ENCODE data around the gene FTCD. TPM values are rescaled to one million over a fixed set of nuclear protein-coding genes. Genes with fewer than 3 reads are reported as not detected.
A peak's percentile ranks its signal among the peaks of the same experiment; 100 is the strongest.
"Not testable (repeated sequence)": the region's sequence is repeated elsewhere in the genome, so short reads cannot be mapped to it uniquely, and the experiment has no call there.

FTCD gene
- total and polyA plus RNA-seq, 3 donors from 2014 or later = 49.2 to 63.5 (median 50.5) TPM

DNA sequence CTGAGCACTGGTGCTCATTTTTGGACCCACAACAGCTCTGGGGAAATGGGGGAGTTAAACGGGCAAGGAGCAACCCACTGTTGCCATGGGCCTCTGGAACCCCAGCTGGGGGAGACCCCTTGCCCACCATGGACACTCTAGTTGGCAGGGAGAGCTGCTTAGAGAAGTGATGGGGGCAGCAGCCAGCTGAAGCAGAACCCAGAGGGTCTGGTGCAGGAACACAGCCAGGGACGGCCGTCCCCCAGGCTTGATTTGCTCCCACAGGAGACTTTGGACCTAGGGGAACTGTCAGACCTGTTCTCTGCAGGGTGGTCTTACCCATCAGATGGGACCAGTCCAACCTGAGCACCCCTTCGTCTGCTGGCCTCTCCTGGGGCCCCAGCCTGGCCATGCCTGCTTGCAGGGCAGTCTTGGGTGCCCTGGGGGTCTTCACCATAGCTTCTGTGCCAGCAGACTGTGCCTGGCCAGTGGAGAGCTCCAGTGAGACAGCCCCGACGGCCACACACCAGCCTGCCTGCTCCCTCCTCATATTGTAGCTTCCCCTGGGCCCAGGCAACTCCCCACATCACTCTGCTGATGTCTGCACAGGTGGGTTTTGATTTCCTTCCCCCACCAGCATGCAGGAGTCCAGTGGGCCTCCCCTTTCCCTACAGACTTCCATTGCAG is 17.6 kb upstream of the FTCD start:
- no peaks in the 10 kb centered on the region for H3K36me3 ChIP-seq (ENCODE audit: low read depth, missing control alignments)
- peak; percentile 3 for DNase-seq
- H3K9me3 ChIP-seq = no peaks in the 10 kb centered on the region
- 94 to 100% methylated on average over 3 to 6 of the region's 6 CpGs for WGBS, 2 donors
- TF ChIP-seq CTCF (IDR thresholded peaks at IDR 0.05) = no peak
- H3K27me3 ChIP-seq = no peaks in the 10 kb centered on the region
- H3K4me3 ChIP-seq = no peak overlapping the region
- H3K4me1 ChIP-seq = peaks cover 5% of the 10 kb centered on the region
- intact Hi-C loops (cut with DNase I; ENCODE audit: low total_unique reads) = no loop called here
- H3K27ac ChIP-seq = peak overlapping the region in 1 of 2 donors; percentile 50

DNA sequence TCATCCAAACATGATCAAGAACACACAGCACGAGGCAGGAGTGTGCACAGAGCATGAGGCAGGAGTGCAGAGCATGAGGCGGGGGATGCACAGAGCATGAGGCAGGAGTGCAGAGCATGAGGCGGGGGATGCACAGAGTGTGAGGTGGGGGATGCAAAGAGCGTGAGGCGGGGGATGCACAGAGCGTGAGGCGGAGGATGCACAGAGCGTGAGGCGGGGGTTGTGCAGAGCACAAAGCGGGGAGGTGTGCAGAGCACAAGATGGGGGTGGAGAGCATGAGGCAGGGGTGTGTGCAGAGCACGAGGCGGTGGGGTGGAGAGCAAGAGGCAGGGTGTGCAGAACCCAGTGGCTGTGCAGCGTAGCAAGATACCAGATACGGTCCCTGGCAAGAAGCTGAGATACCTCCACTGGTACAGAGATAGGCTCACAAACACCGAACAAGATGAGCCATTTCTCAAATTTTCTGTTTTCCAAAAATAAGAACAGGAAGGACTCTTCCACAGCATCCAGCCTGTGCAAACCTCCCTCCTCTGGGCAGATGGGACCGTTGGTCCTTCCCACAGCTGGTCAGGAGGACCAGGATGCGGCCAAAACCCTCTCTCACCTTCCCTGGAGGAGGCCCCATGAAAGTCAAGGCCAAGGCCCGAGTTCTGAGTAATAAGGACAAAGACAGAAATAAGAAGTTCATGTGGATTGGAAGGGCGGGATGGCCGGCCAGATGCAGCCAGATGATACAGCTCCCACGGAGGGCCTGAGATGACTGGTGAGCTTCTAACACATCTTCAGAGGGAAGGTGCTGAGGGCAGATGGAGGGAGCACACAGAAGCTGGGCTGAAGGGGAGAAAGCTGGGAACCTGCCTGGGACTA is 16.9 kb upstream of the FTCD start:
- peak overlapping the region in 1 of 2 donors; percentile 50 for H3K27ac ChIP-seq
- DNase-seq = peak; percentile 34
- no peaks in the 10 kb centered on the region for H3K36me3 ChIP-seq (ENCODE audit: low read depth, missing control alignments)
- no peak overlapping the region for H3K4me3 ChIP-seq
- 58 to 69% methylated on average over 21 of the region's 21 CpGs for WGBS, 2 donors
- H3K4me1 ChIP-seq = peaks cover 5% of the 10 kb centered on the region
- no peaks in the 10 kb centered on the region for H3K9me3 ChIP-seq
- H3K27me3 ChIP-seq = no peaks in the 10 kb centered on the region
- intact Hi-C loops (cut with DNase I; ENCODE audit: low total_unique reads) = no loop called here
- TF ChIP-seq POLR2A (IDR thresholded peaks at IDR 0.05) (no peak), CTCF (IDR thresholded peaks at IDR 0.05) (no peak)

- H3K4me1 ChIP-seq = peaks cover 5% of the 10 kb centered on the region
- 23 to 54% methylated on average over 2 of the region's 2 CpGs for WGBS, 2 donors
- H3K27ac ChIP-seq = no peak overlapping the region
- H3K9me3 ChIP-seq = no peaks in the 10 kb centered on the region
- intact Hi-C loops (cut with DNase I; ENCODE audit: low total_unique reads) = no loop called here
- no peaks in the 10 kb centered on the region for H3K36me3 ChIP-seq (ENCODE audit: low read depth, missing control alignments)
- TF ChIP-seq POLR2A (IDR thresholded peaks at IDR 0.05) (no peak), CTCF (IDR thresholded peaks at IDR 0.05) (no peak)
- H3K27me3 ChIP-seq = no peaks in the 10 kb centered on the region
- H3K4me3 ChIP-seq = no peak overlapping the region
- peak; percentile 26 for DNase-seq
Observed at GRCh38 chr21:46171585-46171984, 16.2 kb upstream of the FTCD start.

GRCh38 chr21:46170436-46171193 is 15.2 kb upstream of the FTCD start:
- H3K27me3 ChIP-seq; H3K27ac ChIP-seq; H3K9me3 ChIP-seq; H3K36me3 ChIP-seq (ENCODE audit: low read depth, missing control alignments); H3K4me3 ChIP-seq; intact Hi-C loops (cut with DNase I; ENCODE audit: low total_unique reads); H3K4me1 ChIP-seq; DNase-seq: not testable (repeated sequence)
- 78 to 85% methylated on average over 1 of the region's 1 CpG for WGBS, 2 donors
